HG02763 (cell line): ENCODE data around the gene DNAJC2.
"Not testable (repeated sequence)": the region's sequence is repeated elsewhere in the genome, so short reads cannot be mapped to it uniquely, and the experiment has no call there.

ENCODE experiments used
- ATAC-seq: cut with Tn5 transposase; IDR thresholded peaks from one replicate; pipeline ENCODE4 v1.9.1; 2021; ENCODE audit warnings: mild to moderate bottlenecking, moderate library complexity; ENCODE audit not compliant: unreplicated experiment

DNAJC2 gene

DNA sequence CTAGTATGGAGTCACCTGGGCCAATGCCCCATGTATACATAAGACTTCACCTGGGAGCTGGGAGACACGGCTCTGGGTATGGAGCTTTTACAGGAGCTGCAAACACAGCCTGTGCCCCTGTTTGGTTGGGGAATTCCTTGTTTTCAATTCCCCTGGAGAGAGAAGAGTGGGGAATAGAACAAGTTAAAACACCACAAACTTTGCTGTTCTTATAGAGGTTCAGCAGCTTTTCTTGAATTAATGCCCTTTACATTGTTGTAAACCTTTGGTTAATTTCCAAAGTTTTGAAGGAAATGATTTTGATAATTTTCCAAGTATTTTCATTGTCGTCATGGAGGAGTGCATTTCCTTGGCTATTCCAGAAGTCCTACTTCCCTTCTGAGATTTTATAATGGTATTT is 66.4 kb downstream of the DNAJC2 start:
- ATAC-seq = not testable (repeated sequence)

DNA sequence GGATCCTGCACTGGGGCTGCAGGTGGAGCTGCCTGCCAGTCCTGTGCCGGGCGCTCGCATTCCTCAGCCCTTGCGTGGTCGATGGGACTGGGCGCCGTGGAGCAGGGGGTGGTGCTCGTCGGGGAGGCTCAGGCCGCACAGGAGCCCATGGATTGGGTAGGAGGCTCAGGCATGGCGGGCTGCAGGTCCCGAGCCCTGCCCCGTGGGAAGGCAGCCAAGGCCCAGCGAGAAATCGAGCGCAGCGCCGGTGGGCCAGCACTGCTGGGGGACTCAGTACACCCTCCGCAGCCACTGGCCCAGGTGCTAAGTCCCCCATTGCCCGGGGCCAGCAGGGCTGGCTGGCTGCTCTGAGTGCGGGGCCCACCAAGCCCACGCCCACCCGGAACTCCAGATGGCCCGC is 69.7 kb downstream of the DNAJC2 start:
- ATAC-seq = not testable (repeated sequence)

DNA sequence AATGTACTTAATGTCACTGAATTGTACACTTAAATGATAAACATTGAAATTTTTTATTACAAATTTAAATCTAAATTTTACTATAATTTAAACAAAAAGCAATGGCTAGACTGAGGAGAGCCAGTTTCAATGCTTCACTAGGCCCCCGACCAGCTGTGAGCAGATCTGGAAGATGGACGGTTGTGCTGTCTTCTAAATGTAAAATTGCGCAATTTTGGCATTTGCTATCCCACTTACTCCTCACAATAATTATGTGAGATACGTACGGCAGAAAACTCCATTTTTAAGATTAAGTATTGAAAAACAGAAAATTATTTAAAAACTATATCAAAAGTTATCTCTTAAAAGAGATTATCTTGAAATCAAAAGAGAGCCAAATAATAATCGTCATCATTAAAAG is 71.2 kb downstream of the DNAJC2 start:
- ATAC-seq = not testable (repeated sequence)

- not testable (repeated sequence) for ATAC-seq
Measured at GRCh38 chr7:103266229-103266628, 78.3 kb downstream of the DNAJC2 start.

- not testable (repeated sequence) for ATAC-seq
Measured at GRCh38 chr7:103264054-103264453, 80.5 kb downstream of the DNAJC2 start.
